Muscle layer of colon (tissue), 2 donors: ENCODE measurements around the gene BRS3.

Experiments
- H3K27ac ChIP-seq: one replicate; pipeline ENCODE4 v1.7.0; 2013; ENCODE audit warnings: low read depth, mild to moderate bottlenecking, low read length, moderate library complexity
- H3K27me3 ChIP-seq, 2 donors: one replicate each; pipeline ENCODE4 v1.7.0; 2013; ENCODE audit warnings: low read length in 2 of 2, mild to moderate bottlenecking in 2 of 2; ENCODE audit not compliant: insufficient read depth in 2 of 2, control insufficient read depth in 1 of 2
- H3K36me3 ChIP-seq: one replicate; pipeline ENCODE4 v1.7.0; 2013; ENCODE audit warnings: mild to moderate bottlenecking, low read length; ENCODE audit not compliant: insufficient read depth
- H3K4me1 ChIP-seq: one replicate; pipeline ENCODE4 v1.7.0; 2013; ENCODE audit warnings: mild to moderate bottlenecking, low read length; ENCODE audit not compliant: insufficient read depth
- H3K4me3 ChIP-seq, 2 donors: one replicate each; pipeline ENCODE4 v1.7.0; 2013; ENCODE audit warnings: low read length in 2 of 2, low read depth in 1 of 2, mild to moderate bottlenecking in 1 of 2, moderate library complexity in 1 of 2
- H3K9ac ChIP-seq: one replicate; pipeline ENCODE4 v1.7.0; 2013; ENCODE audit warnings: low read length
- H3K9me3 ChIP-seq: one replicate; pipeline ENCODE4 v1.7.0; 2013; ENCODE audit warnings: mild to moderate bottlenecking, low read length
- donor health status: abdominal sarcoma.
- donor health status: Adenocarcinoma of cecum.

The BRS3 gene

GRCh38 chrX:136496186-136496763, 8.5 kb downstream of the BRS3 start:
- peaks cover 3% of the 10 kb centered on the region for H3K36me3 ChIP-seq
- H3K27ac ChIP-seq: peak overlapping the region; percentile 59
- H3K9ac ChIP-seq: peak overlapping the region; percentile 4
- H3K27me3 ChIP-seq: peaks cover 2 to 4% of the 10 kb centered on the region in 2 donors
- peak overlapping the region; percentile 5 to 52 for H3K4me3 ChIP-seq
- no peaks in the 10 kb centered on the region for H3K9me3 ChIP-seq
- H3K4me1 ChIP-seq: no peaks in the 10 kb centered on the region

DNA sequence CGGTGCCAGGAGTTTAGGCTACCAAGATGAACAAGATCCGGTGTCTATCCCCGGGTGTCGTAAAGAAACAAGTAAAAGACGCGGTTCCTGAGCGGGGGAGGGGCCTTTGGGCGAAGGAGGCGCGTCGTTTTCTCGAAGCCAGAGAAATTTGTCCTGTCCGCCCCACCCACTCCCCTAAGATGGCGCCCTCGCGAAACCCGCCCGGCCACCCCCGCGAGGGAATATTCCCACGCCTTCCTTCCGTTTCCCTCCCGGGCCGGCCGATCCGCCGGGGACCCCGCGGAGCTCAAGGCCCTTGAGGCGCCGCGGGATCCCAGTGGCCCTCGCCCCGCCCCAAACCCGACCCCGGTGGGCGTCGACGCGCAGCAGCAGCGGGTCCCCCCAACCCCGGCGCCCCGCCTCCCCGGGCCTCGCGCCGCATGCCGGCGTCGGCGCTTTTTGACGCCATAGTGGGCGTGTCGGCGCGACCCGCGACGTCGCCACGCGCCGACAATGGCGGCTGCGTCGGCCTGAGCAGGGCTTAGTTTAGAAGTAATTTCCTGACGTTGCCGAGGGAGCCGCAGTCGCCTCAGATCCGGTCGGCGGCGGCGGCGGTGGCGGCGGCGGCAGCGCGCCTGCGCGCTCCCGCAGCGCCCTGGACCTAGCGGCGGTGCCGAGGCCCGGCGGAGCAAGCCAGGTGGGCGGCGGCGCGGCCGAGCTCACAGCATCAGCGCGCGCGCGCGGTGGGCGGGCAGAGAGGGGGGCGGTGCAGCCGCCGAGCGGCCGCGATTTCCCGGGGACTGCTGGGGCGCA, 9.2 kb downstream of the BRS3 start:
- Histone ChIP-seq H3K27me3 (peaks cover 0 to 4% of the 10 kb centered on the region in 2 donors), H3K9ac (peak overlapping the region; percentile 4), H3K4me3 (peak overlapping the region; percentile 53 to 64), H3K27ac (peak overlapping the region; percentile 59), H3K36me3 (peaks cover 8% of the 10 kb centered on the region), H3K4me1 (no peaks in the 10 kb centered on the region), H3K9me3 (no peaks in the 10 kb centered on the region)

- peaks cover 8% of the 10 kb centered on the region for H3K36me3 ChIP-seq
- H3K4me1 ChIP-seq: no peaks in the 10 kb centered on the region
- H3K4me3 ChIP-seq: peak within 1 kb of the TSS; percentile 53 to 64
- H3K9me3 ChIP-seq: no peaks in the 10 kb centered on the region
- peak within 1 kb of the TSS; percentile 59 for H3K27ac ChIP-seq
- H3K9ac ChIP-seq: peak within 1 kb of the TSS; percentile 64
- H3K27me3 ChIP-seq: peaks cover 0 to 4% of the 10 kb centered on the region in 2 donors
Measured at GRCh38 chrX:136497556-136498052, 9.9 kb downstream of the BRS3 start, which contains the start of gene HTATSF1. HTATSF1 (plus strand) TSS chrX:136497592; CDS start chrX:136497685, 93 bp downstream.

- Histone ChIP-seq H3K27me3 (no peaks in the 10 kb centered on the region), H3K9me3 (no peaks in the 10 kb centered on the region), H3K4me3 (no peak overlapping the region), H3K4me1 (no peaks in the 10 kb centered on the region), H3K27ac (no peak overlapping the region), H3K9ac (no peak overlapping the region), H3K36me3 (no peaks in the 10 kb centered on the region)
Measured at GRCh38 chrX:136519069-136519468, 31.3 kb downstream of the BRS3 start.

DNA sequence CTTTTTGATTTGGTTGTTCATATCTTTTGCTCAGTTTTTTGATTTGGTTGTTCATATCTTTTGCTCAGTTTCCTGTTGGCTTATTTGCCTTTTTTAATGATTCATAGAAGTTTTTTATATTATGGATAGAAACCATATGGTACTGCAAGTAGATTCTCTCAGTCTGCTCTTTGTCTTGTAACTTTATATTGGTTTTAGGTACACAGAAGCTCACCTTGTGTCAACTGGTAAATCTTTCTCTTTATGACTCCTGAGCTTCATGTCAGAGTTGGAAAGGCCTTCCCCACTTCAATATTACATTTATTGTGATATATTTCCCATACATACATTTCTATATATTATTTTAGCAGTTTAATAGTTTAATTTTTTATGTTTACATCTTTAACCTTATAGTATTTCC, 36.0 kb downstream of the BRS3 start:
- Histone ChIP-seq H3K36me3 (no peaks in the 10 kb centered on the region), H3K27ac (no peak overlapping the region), H3K9ac (no peak overlapping the region), H3K9me3 (no peaks in the 10 kb centered on the region), H3K4me1 (peaks cover 18% of the 10 kb centered on the region), H3K4me3 (no peak overlapping the region), H3K27me3 (no peaks in the 10 kb centered on the region)

GRCh38 chrX:136525738-136526606, 38.2 kb downstream of the BRS3 start:
- H3K27me3 ChIP-seq: no peaks in the 10 kb centered on the region
- H3K9me3 ChIP-seq: no peaks in the 10 kb centered on the region
- peak overlapping the region; percentile 4 for H3K27ac ChIP-seq
- H3K4me1 ChIP-seq: peaks cover 18% of the 10 kb centered on the region
- H3K36me3 ChIP-seq: no peaks in the 10 kb centered on the region
- no peak overlapping the region for H3K9ac ChIP-seq
- H3K4me3 ChIP-seq: no peak overlapping the region

GRCh38 chrX:136528645-136529315, 41.0 kb downstream of the BRS3 start:
- Histone ChIP-seq H3K4me1 (peaks cover 18% of the 10 kb centered on the region), H3K4me3 (no peak overlapping the region), H3K9ac (no peak overlapping the region), H3K9me3 (no peaks in the 10 kb centered on the region), H3K27ac (no peak overlapping the region), H3K27me3 (no peaks in the 10 kb centered on the region), H3K36me3 (no peaks in the 10 kb centered on the region)

- Histone ChIP-seq H3K4me3 (no peak overlapping the region), H3K36me3 (no peaks in the 10 kb centered on the region), H3K27me3 (no peaks in the 10 kb centered on the region), H3K4me1 (peaks cover 18% of the 10 kb centered on the region), H3K27ac (no peak overlapping the region), H3K9me3 (no peaks in the 10 kb centered on the region), H3K9ac (no peak overlapping the region)
Measured at GRCh38 chrX:136529795-136530194, 42.0 kb downstream of the BRS3 start.

DNA sequence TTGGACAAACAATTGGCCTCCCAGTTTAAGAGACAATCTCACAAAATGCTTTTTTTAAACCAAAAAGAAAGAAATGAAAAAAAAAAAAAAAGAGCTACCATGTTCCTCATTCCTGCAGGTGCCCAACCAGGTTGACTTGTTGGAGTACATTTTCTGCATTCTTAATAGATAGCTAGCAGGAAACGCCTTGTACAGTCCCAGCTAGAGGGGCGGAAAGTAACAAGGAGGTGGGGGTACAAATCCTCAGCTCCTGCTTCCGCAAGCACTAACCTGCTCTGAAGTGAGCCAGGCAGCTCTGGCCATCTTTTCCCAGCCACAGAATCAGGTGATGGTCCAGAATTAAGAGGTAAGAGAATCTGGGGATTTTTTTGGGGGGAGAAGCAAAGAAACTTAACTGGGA, 44.2 kb downstream of the BRS3 start, which contains the start of gene VGLL1:
TSS of gene VGLL1 (plus strand) at position 265 of the 400 bp plus-strand sequence. CDS start 3,806 bp downstream, outside the sequence.
- H3K36me3 ChIP-seq: no peaks in the 10 kb centered on the region
- no peaks in the 10 kb centered on the region for H3K27me3 ChIP-seq
- no peak within 1 kb of the TSS for H3K27ac ChIP-seq
- no peak within 1 kb of the TSS for H3K9ac ChIP-seq
- no peak within 1 kb of the TSS for H3K4me3 ChIP-seq
- peaks cover 1% of the 10 kb centered on the region for H3K4me1 ChIP-seq
- no peaks in the 10 kb centered on the region for H3K9me3 ChIP-seq

DNA sequence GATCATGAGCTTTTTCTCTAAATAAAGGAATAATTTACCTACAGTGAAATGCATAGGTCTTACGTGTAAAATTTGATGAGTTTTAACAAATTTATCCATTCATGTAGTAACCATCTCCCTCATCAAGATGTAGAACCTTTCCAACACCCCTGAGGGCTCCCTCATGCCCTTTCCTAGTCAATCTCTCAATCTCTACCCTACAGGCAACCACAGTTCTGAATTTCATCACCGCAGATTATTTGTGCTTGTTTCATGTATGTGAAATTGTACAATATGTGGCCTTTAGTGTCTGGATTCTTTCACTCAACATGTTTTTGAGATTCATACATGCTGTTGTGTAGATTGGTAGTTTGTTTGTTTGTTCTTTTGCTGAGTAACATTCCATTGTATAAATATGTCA, 46.4 kb downstream of the BRS3 start:
- Histone ChIP-seq H3K27ac (no peak overlapping the region), H3K9me3 (no peaks in the 10 kb centered on the region), H3K36me3 (no peaks in the 10 kb centered on the region)

More for the DNA sequence above, 46.4 kb downstream of the BRS3 start:
- H3K27me3 ChIP-seq: no peaks in the 10 kb centered on the region
- H3K4me3 ChIP-seq: no peak overlapping the region
- no peak overlapping the region for H3K9ac ChIP-seq
- H3K4me1 ChIP-seq: no peaks in the 10 kb centered on the region
